Breast epithelium (tissue), 4 donors: ENCODE data around the gene IFT81. TPM values are rescaled to one million over a fixed set of nuclear protein-coding genes. Genes with fewer than 3 reads are reported as not detected.

Experiments used
- DNase-seq, 2 donors: peaks; one replicate each; pipeline ENCODE4 v3.0.0-alpha.2; 2019; ENCODE audit warnings: low spot score in 2 of 2
- H3K27ac ChIP-seq, 2 donors: fragments of 200-600 bp; sonication (generic) in 1 of 2; one replicate each; pipeline ENCODE4 v1.5.1; 2016 to 2019; ENCODE audit warnings: mild to moderate bottlenecking in 1 of 2
- H3K27me3 ChIP-seq, 2 donors: fragments of 200-600 bp; sonication (generic) in 1 of 2; one replicate each; pipeline versions ENCODE4 v1.5.1 to v1.6.0; 2017 to 2019; ENCODE audit warnings: control low read depth in 1 of 2, mild to moderate bottlenecking in 1 of 2
- H3K36me3 ChIP-seq: fragments of 200-600 bp; one replicate; pipeline ENCODE4 v1.5.1; 2019
- H3K4me1 ChIP-seq, 2 donors: fragments of 200-600 bp; sonication (generic); one replicate each; pipeline ENCODE4 v1.5.1; 2016 to 2019; ENCODE audit warnings: control low read depth in 1 of 2
- H3K4me3 ChIP-seq, 3 donors: fragments of 200-600 bp; sonication (generic); 1 replicate in 2 of 3; 2 replicates in 1 of 3; pipeline ENCODE4 v1.5.1; 2016 to 2019; ENCODE audit warnings: mild to moderate bottlenecking in 3 of 3, moderate library complexity in 2 of 3
- H3K9me3 ChIP-seq, 2 donors: fragments of 200-600 bp; sonication (generic) in 1 of 2; one replicate each; pipeline ENCODE4 v1.5.1; 2016 to 2019; ENCODE audit warnings: control low read depth in 1 of 2
- CTCF ChIP-seq, 3 donors: fragments of 450-650 bp; IDR thresholded peaks; one replicate each; pipeline ENCODE4 v1.5.1; 2016 to 2017; ENCODE audit warnings: antibody characterized with exemption in 3 of 3, mild to moderate bottlenecking in 3 of 3, moderate library complexity in 3 of 3
- POLR2A ChIP-seq: fragments of 450-650 bp; IDR thresholded peaks from one replicate; pipeline ENCODE4 v1.6.1; 2016; ENCODE audit warnings: antibody characterized with exemption, mild to moderate bottlenecking, moderate library complexity
- POLR2AphosphoS5 ChIP-seq, 3 donors: sonication (generic); formaldehyde crosslinking; IDR thresholded peaks; one replicate each; pipeline ENCODE4 v1.6.1; 2017; ENCODE audit warnings: antibody characterized with exemption in 3 of 3
- intact Hi-C: fragments of 100-400 bp; cut with DNase I; formaldehyde crosslinking; loops from one replicate; pipeline ENCODE4 v1.15.1; 2023; ENCODE audit warnings: low total_unique reads
- total RNA-seq, 3 donors: library from RNA; depleted of rRNA; stranded (reverse); fragments of >200 nt; gene quantifications; one replicate each; pipeline ENCODE4 v1.1.0, GENCODE V29; 2016

Gene IFT81
- total RNA-seq, 3 donors from 2014 or later = 9.4 to 27.1 (median 19.0) TPM

DNA sequence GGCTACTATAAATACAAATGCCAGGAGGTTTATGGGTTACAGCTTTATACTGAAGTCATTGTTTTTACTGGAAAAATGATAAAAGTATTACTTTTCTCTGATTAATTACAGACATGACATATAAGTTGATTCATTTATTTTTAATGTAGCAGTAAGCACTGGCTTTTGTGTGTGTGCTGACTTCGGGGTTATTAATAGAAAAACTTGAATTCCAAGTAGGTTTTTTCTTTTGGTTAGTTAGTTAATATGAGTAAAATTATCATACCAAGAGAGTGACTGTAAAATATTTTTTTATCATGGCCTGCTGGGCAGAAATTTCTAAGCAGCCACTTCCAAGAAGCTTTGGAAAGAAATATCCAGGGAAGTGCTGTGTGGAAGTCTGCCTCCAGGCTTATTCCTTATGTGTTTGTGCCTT lies 56.4 kb downstream of the IFT81 start:
- intact Hi-C loops = no loop called here
- no peak for TF ChIP-seq POLR2A
- TF ChIP-seq POLR2AphosphoS5 (IDR thresholded peaks at IDR 0.05) = no peak
- no peak for TF ChIP-seq CTCF (IDR thresholded peaks at IDR 0.05)
- no peaks in the 10 kb centered on the region for H3K36me3 ChIP-seq
- peaks cover 2 to 3% of the 10 kb centered on the region in 2 donors for H3K9me3 ChIP-seq
- no peak overlapping the region for H3K27ac ChIP-seq
- H3K27me3 ChIP-seq = no peaks in the 10 kb centered on the region
- no peak for DNase-seq
- H3K4me1 ChIP-seq = no peaks in the 10 kb centered on the region
- H3K4me3 ChIP-seq = no peak overlapping the region

DNA sequence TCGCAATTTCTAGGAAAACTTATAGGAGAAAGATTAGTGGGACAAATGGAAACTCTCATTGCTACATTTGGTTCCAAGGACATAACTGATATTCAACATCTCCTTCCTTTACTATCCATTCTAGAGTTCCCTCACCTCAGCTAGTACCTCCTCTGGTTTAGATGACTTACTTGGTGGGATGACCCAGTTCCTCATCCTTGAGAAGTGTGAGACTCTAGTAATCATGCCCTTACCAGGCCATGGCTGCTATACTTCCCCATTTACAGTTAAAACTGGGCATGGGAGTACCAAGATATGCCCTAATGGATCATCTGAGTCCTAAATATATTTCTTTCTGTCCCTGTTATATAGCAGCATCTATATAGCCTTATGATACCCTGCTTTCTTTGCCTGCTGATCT lies 58.1 kb downstream of the IFT81 start:
- Histone ChIP-seq H3K4me1 (no peaks in the 10 kb centered on the region), H3K4me3 (no peak overlapping the region), H3K27me3 (no peaks in the 10 kb centered on the region), H3K9me3 (peaks cover 10 to 12% of the 10 kb centered on the region in 2 donors), H3K27ac (no peak overlapping the region), H3K36me3 (no peaks in the 10 kb centered on the region)
- TF ChIP-seq POLR2AphosphoS5 (IDR thresholded peaks at IDR 0.05) (no peak), CTCF (IDR thresholded peaks at IDR 0.05) (no peak), POLR2A (no peak)
- intact Hi-C loops = no loop called here
- no peak for DNase-seq

DNA sequence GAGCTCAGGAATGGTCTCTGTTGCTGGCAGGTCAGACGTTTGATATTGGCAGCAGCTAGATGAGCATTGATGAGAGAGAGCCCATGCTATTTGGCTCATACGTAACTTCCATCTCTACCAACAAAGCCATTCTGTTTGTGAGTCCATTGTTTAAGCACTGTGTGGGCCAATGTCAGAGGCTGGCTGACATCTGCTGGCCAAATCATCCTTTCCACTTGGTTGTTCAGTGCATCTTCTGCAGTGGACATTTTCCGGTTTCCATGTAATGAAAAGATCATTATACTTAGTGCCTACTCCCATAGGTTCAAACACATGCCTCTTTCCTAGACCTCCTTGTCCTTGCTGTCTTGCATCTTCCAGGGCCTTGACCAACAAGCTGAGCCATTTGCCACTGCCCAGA lies 59.2 kb downstream of the IFT81 start:
- DNase-seq = no peak
- Histone ChIP-seq H3K27me3 (no peaks in the 10 kb centered on the region), H3K27ac (no peak overlapping the region), H3K36me3 (no peaks in the 10 kb centered on the region), H3K4me1 (no peaks in the 10 kb centered on the region), H3K9me3 (peaks cover 10 to 12% of the 10 kb centered on the region in 2 donors), H3K4me3 (no peak overlapping the region)
- intact Hi-C loops = no loop called here
- TF ChIP-seq POLR2A = no peak
- no peak for TF ChIP-seq CTCF (IDR thresholded peaks at IDR 0.05)
- no peak for TF ChIP-seq POLR2AphosphoS5 (IDR thresholded peaks at IDR 0.05)

DNA sequence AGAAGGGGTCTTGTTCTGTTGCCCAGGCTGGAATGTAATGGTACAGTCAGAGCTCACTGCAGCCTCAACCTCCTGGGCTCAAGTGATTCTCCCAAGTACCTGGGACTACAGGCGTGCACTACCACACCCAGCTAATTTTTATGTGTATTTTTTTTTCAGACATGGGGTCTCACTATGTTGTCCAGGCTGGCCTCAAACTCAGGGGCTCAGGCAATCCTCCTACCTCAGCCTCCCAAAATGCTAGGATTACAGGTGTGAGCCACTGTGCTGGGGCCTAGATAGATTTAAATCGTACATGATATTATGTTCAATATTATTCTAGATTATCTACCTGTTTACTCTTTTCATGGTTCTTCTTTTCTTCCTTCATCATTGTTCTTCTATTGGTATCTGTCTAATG lies 61.5 kb downstream of the IFT81 start:
- intact Hi-C loops = no loop called here
- no peaks in the 10 kb centered on the region for H3K36me3 ChIP-seq
- TF ChIP-seq POLR2AphosphoS5 (IDR thresholded peaks at IDR 0.05) = no peak
- no peak for TF ChIP-seq CTCF (IDR thresholded peaks at IDR 0.05)
- TF ChIP-seq POLR2A = no peak
- H3K27me3 ChIP-seq = no peaks in the 10 kb centered on the region
- no peak overlapping the region for H3K4me3 ChIP-seq
- peaks cover 10 to 12% of the 10 kb centered on the region in 2 donors for H3K9me3 ChIP-seq
- no peak overlapping the region for H3K27ac ChIP-seq
- no peaks in the 10 kb centered on the region for H3K4me1 ChIP-seq
- DNase-seq = no peak

DNA sequence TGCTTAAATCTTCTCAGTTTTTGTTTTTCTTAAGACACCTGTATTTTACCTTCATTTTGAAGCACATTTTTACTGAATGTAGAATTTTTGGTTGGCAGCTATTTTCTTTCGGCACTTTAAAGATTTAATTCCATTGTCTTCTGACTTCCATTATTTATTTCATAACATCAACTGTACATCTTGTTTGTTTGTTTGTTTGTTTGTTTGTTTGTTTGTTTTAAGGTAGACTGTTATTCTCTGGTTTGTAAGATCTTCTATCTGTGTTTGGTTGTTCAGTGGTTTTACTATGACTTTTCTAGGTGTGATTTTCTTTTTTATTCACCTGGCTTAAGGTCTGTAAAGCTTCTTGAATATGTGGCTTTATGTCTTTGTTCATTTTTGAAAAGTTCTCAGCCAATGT lies 61.9 kb downstream of the IFT81 start:
- no peak for TF ChIP-seq CTCF (IDR thresholded peaks at IDR 0.05)
- no peak for TF ChIP-seq POLR2A
- no peak for TF ChIP-seq POLR2AphosphoS5 (IDR thresholded peaks at IDR 0.05)
- no peaks in the 10 kb centered on the region for H3K4me1 ChIP-seq
- no peak for DNase-seq
- no peak overlapping the region for H3K27ac ChIP-seq
- no peaks in the 10 kb centered on the region for H3K27me3 ChIP-seq
- H3K9me3 ChIP-seq = peaks cover 10 to 12% of the 10 kb centered on the region in 2 donors
- no peaks in the 10 kb centered on the region for H3K36me3 ChIP-seq
- intact Hi-C loops = no loop called here
- H3K4me3 ChIP-seq = no peak overlapping the region
